ENCODE results near the gene EIF2AK2. TPM values are rescaled to one million over a fixed set of nuclear protein-coding genes. Genes with fewer than 3 reads are reported as not detected.

EIF2AK2 gene
- polyA plus RNA-seq, 2 donors, result 3.6 to 4.0 TPM

DNA sequence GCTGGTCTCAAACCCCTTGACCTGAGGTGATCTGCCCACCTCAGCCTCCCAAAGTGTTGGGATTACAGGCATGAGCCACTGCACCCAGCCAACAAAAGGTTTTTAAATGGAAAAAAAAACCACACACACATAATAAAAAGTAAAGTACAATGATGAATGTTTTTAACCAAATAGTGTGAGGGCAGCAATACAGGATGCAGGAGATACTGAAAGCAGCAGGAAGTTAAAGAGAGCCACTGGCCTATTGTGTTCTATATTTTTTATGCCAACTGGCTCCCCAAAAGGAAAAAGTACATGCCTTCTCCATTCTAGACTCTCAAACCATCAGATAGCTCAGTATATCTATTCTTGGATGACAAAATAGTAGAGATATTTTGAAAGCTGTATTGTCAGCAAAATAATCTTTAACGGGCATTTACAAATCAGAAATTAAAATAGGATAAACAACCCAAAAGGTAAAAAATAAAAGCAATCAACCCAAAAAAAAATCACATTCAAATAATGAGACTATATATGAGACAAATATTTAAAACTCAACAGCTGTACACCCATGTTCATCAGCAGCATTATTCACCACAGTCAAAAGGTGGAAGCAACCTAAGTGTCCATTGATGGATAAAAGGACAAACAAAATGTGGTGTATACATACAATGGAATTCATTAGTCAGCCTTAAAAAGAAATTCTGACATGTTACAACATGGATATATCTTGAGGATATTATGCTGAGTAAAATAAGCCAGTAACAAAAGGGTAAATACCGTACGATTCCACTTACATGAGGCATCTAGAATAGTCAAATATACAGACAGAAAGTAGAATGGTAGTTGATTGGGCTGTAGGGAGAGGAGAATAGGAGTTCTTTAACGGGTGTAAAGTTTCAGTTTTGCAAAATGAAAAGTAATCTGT lies 46.2 kb downstream of the EIF2AK2 start:
- no peak overlapping the region for H3K4me3 ChIP-seq (ENCODE audit: low read depth in 1 of 2, low read length in 2 of 2)
- 76 to 82% methylated on average over 4 of the region's 4 CpGs for WGBS, 2 donors
- H3K4me1 ChIP-seq (ENCODE audit: control insufficient read depth in 2 of 2, insufficient read depth in 2 of 2, low read length in 1 of 2), result no peaks in the 10 kb centered on the region
- no peaks in the 10 kb centered on the region for H3K9me3 ChIP-seq (ENCODE audit: control insufficient read depth in 2 of 2, insufficient read depth in 1 of 2, low read depth in 1 of 2, low read length in 1 of 2)
- no peaks in the 10 kb centered on the region for H3K27me3 ChIP-seq (ENCODE audit: control insufficient read depth in 1 of 2, insufficient read depth in 2 of 2, low read length in 2 of 2)
- H3K36me3 ChIP-seq (ENCODE audit: control insufficient read depth in 2 of 2, insufficient read depth in 2 of 2, low read length in 1 of 2), result peaks cover 2 to 7% of the 10 kb centered on the region in 2 donors
- H3K27ac ChIP-seq (ENCODE audit: low read depth in 2 of 2, low read length in 1 of 2), result no peak overlapping the region

- no peak overlapping the region for H3K4me3 ChIP-seq (ENCODE audit: low read depth in 1 of 2, low read length in 2 of 2)
- H3K4me1 ChIP-seq (ENCODE audit: control insufficient read depth in 2 of 2, insufficient read depth in 2 of 2, low read length in 1 of 2), result no peaks in the 10 kb centered on the region
- H3K9me3 ChIP-seq (ENCODE audit: control insufficient read depth in 2 of 2, insufficient read depth in 1 of 2, low read depth in 1 of 2, low read length in 1 of 2), result no peaks in the 10 kb centered on the region
- H3K27me3 ChIP-seq (ENCODE audit: control insufficient read depth in 1 of 2, insufficient read depth in 2 of 2, low read length in 2 of 2), result no peaks in the 10 kb centered on the region
- 89 to 92% methylated on average over 4 of the region's 4 CpGs for WGBS, 2 donors
- peaks cover 2 to 7% of the 10 kb centered on the region in 2 donors for H3K36me3 ChIP-seq (ENCODE audit: control insufficient read depth in 2 of 2, insufficient read depth in 2 of 2, low read length in 1 of 2)
- H3K27ac ChIP-seq (ENCODE audit: low read depth in 2 of 2, low read length in 1 of 2), result no peak overlapping the region
Measured at GRCh38 chr2:37109523-37109922, 47.3 kb downstream of the EIF2AK2 start.

DNA sequence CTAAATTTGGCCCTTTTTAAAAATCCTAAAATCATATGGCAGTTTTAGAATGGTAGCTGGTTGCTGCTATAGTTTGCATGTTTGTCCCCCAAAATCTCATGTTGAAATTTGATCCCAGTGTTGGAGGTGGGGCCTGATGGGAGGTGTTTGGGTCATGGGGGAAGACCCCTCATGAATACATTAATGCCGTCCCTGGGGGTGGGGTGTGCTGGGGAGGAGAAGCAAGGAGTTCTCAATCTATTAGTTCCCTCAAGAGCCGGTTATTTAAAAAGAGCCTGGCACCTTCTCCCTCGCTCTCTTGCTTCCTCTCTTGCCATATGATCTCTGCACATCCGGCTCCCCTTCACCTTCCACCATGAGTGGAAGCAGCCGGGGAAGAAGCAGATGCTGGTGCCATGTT lies 51.6 kb downstream of the EIF2AK2 start:
- H3K36me3 ChIP-seq (ENCODE audit: control insufficient read depth in 2 of 2, insufficient read depth in 2 of 2, low read length in 1 of 2), result peaks cover 2 to 5% of the 10 kb centered on the region in 2 donors
- no peaks in the 10 kb centered on the region for H3K4me1 ChIP-seq (ENCODE audit: control insufficient read depth in 2 of 2, insufficient read depth in 2 of 2, low read length in 1 of 2)
- no peak overlapping the region for H3K27ac ChIP-seq (ENCODE audit: low read depth in 2 of 2, low read length in 1 of 2)
- H3K27me3 ChIP-seq (ENCODE audit: control insufficient read depth in 1 of 2, insufficient read depth in 2 of 2, low read length in 2 of 2), result no peaks in the 10 kb centered on the region
- H3K4me3 ChIP-seq (ENCODE audit: low read depth in 1 of 2, low read length in 2 of 2), result no peak overlapping the region
- WGBS, 2 donors, result 85 to 88% methylated on average over 5 of the region's 5 CpGs
- H3K9me3 ChIP-seq (ENCODE audit: control insufficient read depth in 2 of 2, insufficient read depth in 1 of 2, low read depth in 1 of 2, low read length in 1 of 2), result no peaks in the 10 kb centered on the region

- no peaks in the 10 kb centered on the region for H3K27me3 ChIP-seq (ENCODE audit: control insufficient read depth in 1 of 2, insufficient read depth in 2 of 2, low read length in 2 of 2)
- H3K4me3 ChIP-seq (ENCODE audit: low read depth in 1 of 2, low read length in 2 of 2), result no peak overlapping the region
- peaks cover 4 to 5% of the 10 kb centered on the region in 2 donors for H3K36me3 ChIP-seq (ENCODE audit: control insufficient read depth in 2 of 2, insufficient read depth in 2 of 2, low read length in 1 of 2)
- WGBS, 2 donors, result 93 to 98% methylated on average over 2 of the region's 2 CpGs
- no peaks in the 10 kb centered on the region for H3K9me3 ChIP-seq (ENCODE audit: control insufficient read depth in 2 of 2, insufficient read depth in 1 of 2, low read depth in 1 of 2, low read length in 1 of 2)
- no peak overlapping the region for H3K27ac ChIP-seq (ENCODE audit: low read depth in 2 of 2, low read length in 1 of 2)
- H3K4me1 ChIP-seq (ENCODE audit: control insufficient read depth in 2 of 2, insufficient read depth in 2 of 2, low read length in 1 of 2), result no peaks in the 10 kb centered on the region
Measured at GRCh38 chr2:37104178-37104577, 52.6 kb downstream of the EIF2AK2 start.

DNA sequence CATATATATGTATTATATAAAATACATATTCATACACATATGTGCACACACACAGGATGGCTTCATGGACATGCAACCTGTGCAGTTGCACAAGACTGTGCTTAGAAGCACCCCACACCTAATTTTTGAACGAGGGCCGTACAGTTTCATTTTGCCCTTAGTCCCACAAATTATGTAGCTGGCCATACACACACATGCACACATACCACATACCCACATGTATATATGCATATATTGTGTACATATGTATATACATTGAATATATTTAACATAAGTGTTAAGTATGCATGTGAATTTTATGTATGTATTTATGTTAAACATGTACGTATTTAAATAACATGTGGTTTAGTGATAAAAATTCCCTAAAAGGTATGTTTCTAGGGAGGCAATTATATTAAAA lies 54.2 kb downstream of the EIF2AK2 start:
- Histone ChIP-seq H3K9me3 (ENCODE audit: control insufficient read depth in 2 of 2, insufficient read depth in 1 of 2, low read depth in 1 of 2, low read length in 1 of 2) (no peaks in the 10 kb centered on the region), H3K27me3 (ENCODE audit: control insufficient read depth in 1 of 2, insufficient read depth in 2 of 2, low read length in 2 of 2) (no peaks in the 10 kb centered on the region), H3K27ac (ENCODE audit: low read depth in 2 of 2, low read length in 1 of 2) (no peak overlapping the region), H3K4me3 (ENCODE audit: low read depth in 1 of 2, low read length in 2 of 2) (no peak overlapping the region), H3K36me3 (ENCODE audit: control insufficient read depth in 2 of 2, insufficient read depth in 2 of 2, low read length in 1 of 2) (peaks cover 2 to 3% of the 10 kb centered on the region in 2 donors), H3K4me1 (ENCODE audit: control insufficient read depth in 2 of 2, insufficient read depth in 2 of 2, low read length in 1 of 2) (no peaks in the 10 kb centered on the region)
- WGBS, 2 donors, result 90 to 97% methylated on average over 3 of the region's 3 CpGs

DNA sequence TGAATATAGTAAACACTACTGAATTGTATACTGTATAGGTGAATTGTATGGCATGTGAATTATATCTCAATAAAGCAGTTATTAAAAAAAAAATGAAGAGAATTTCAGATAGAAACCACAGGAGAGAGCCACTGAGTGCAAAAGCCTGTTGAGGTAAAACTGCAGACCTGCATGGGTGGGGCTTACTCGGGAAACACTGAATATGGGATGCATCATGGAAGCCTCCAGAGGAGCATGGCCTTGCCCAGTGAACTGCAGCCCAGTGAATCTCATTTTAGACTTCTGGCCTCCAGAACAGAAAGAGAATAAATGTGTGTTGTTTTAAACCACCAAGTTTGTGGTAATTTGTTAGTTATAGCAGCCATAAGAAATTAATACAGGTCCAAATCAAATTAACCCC lies 56.7 kb downstream of the EIF2AK2 start:
- Histone ChIP-seq H3K4me3 (ENCODE audit: low read depth in 1 of 2, low read length in 2 of 2) (no peak overlapping the region), H3K4me1 (ENCODE audit: control insufficient read depth in 2 of 2, insufficient read depth in 2 of 2, low read length in 1 of 2) (no peaks in the 10 kb centered on the region), H3K27me3 (ENCODE audit: control insufficient read depth in 1 of 2, insufficient read depth in 2 of 2, low read length in 2 of 2) (no peaks in the 10 kb centered on the region), H3K36me3 (ENCODE audit: control insufficient read depth in 2 of 2, insufficient read depth in 2 of 2, low read length in 1 of 2) (peaks cover 2 to 3% of the 10 kb centered on the region in 2 donors), H3K9me3 (ENCODE audit: control insufficient read depth in 2 of 2, insufficient read depth in 1 of 2, low read depth in 1 of 2, low read length in 1 of 2) (no peaks in the 10 kb centered on the region), H3K27ac (ENCODE audit: low read depth in 2 of 2, low read length in 1 of 2) (no peak overlapping the region)
- WGBS, 2 donors, result 59 to 83% methylated on average over 1 of the region's 1 CpG

- Histone ChIP-seq H3K9me3 (ENCODE audit: control insufficient read depth in 2 of 2, insufficient read depth in 1 of 2, low read depth in 1 of 2, low read length in 1 of 2) (no peaks in the 10 kb centered on the region), H3K27me3 (ENCODE audit: control insufficient read depth in 1 of 2, insufficient read depth in 2 of 2, low read length in 2 of 2) (no peaks in the 10 kb centered on the region), H3K4me1 (ENCODE audit: control insufficient read depth in 2 of 2, insufficient read depth in 2 of 2, low read length in 1 of 2) (no peaks in the 10 kb centered on the region), H3K4me3 (ENCODE audit: low read depth in 1 of 2, low read length in 2 of 2) (no peak overlapping the region), H3K36me3 (ENCODE audit: control insufficient read depth in 2 of 2, insufficient read depth in 2 of 2, low read length in 1 of 2) (peaks cover 3 to 5% of the 10 kb centered on the region in 2 donors), H3K27ac (ENCODE audit: low read depth in 2 of 2, low read length in 1 of 2) (no peak overlapping the region)
- WGBS, 2 donors, result 93 to 95% methylated on average over 4 of the region's 4 CpGs
Measured at GRCh38 chr2:37098416-37099118, 58.2 kb downstream of the EIF2AK2 start.

GRCh38 chr2:37096568-37096967 lies 60.2 kb downstream of the EIF2AK2 start:
- Histone ChIP-seq H3K36me3 (ENCODE audit: control insufficient read depth in 2 of 2, insufficient read depth in 2 of 2, low read length in 1 of 2) (peaks cover 3 to 9% of the 10 kb centered on the region in 2 donors), H3K27me3 (ENCODE audit: control insufficient read depth in 1 of 2, insufficient read depth in 2 of 2, low read length in 2 of 2) (no peaks in the 10 kb centered on the region), H3K4me1 (ENCODE audit: control insufficient read depth in 2 of 2, insufficient read depth in 2 of 2, low read length in 1 of 2) (no peaks in the 10 kb centered on the region), H3K27ac (ENCODE audit: low read depth in 2 of 2, low read length in 1 of 2) (no peak overlapping the region), H3K4me3 (ENCODE audit: low read depth in 1 of 2, low read length in 2 of 2) (no peak overlapping the region), H3K9me3 (ENCODE audit: control insufficient read depth in 2 of 2, insufficient read depth in 1 of 2, low read depth in 1 of 2, low read length in 1 of 2) (no peaks in the 10 kb centered on the region)
- 95 to 98% methylated on average over 1 of the region's 1 CpG for WGBS, 2 donors

- Histone ChIP-seq H3K9me3 (ENCODE audit: control insufficient read depth in 2 of 2, insufficient read depth in 1 of 2, low read depth in 1 of 2, low read length in 1 of 2) (no peaks in the 10 kb centered on the region), H3K36me3 (ENCODE audit: control insufficient read depth in 2 of 2, insufficient read depth in 2 of 2, low read length in 1 of 2) (peaks cover 0 to 12% of the 10 kb centered on the region in 2 donors), H3K27ac (ENCODE audit: low read depth in 2 of 2, low read length in 1 of 2) (no peak overlapping the region), H3K27me3 (ENCODE audit: control insufficient read depth in 1 of 2, insufficient read depth in 2 of 2, low read length in 2 of 2) (no peaks in the 10 kb centered on the region), H3K4me3 (ENCODE audit: low read depth in 1 of 2, low read length in 2 of 2) (no peak overlapping the region), H3K4me1 (ENCODE audit: control insufficient read depth in 2 of 2, insufficient read depth in 2 of 2, low read length in 1 of 2) (no peaks in the 10 kb centered on the region)
- WGBS, 2 donors, result 80 to 82% methylated on average over 5 of the region's 5 CpGs
Measured at GRCh38 chr2:37091873-37092272, 64.9 kb downstream of the EIF2AK2 start.
